GM19023 (cell line): ENCODE measurements around the gene RBM19.

Experiments used
- ATAC-seq: cut with Tn5 transposase; IDR thresholded peaks from one replicate; pipeline ENCODE4 v1.9.1; 2021; ENCODE audit warnings: mild to moderate bottlenecking, moderate library complexity; ENCODE audit not compliant: unreplicated experiment

The RBM19 gene

DNA sequence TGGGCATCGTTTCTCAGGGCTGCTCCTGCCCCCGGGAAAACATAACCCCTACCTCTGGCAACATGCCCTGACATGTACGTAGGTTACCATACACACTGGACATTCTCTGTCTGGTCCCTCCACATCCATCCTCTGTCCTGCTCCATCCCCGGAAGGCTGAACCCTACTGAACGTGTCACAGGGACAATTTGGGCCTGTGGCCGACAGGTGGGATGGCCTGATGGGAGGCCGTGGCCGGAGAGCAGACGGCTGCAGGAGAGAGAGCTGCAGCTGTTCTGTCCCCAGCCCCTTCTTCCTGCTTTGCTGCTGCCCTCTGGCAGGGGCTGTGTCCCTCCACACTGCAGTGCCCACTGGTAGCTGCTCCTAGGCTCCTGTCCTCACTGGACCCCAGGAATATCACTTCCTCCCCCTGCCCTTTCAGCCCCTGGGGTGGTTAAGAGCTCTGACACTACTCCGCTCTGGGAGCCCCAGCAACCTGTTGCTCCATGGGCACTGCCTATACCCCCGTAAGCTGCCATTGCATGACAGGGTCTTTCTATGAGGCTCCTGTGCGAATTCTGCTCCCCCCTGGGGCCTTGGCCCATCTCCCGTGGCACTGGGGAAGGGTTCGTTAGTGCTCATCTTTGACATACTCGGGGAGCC lies 125.6 kb downstream of the RBM19 start:
- no peak for ATAC-seq

DNA sequence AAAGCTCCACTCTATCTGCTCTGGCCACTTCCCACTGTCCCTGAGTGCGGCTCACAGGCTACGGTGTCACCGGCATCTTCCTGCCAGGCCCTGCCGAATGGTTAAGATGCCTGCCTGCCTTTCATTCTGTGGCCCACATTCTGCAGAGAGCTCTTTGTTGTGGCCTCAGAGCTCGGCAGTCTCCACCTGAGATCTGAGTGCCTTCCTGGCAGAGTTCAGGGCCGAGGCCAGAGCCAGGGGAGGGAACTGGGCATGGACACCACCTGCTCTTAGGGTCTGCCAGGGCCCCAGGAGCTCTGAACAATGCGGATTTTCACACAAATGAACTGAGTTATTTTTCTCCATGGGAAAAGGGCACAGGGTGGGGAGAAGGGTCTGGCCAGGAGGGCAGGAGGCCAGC lies 127.2 kb downstream of the RBM19 start:
- ATAC-seq: no peak

DNA sequence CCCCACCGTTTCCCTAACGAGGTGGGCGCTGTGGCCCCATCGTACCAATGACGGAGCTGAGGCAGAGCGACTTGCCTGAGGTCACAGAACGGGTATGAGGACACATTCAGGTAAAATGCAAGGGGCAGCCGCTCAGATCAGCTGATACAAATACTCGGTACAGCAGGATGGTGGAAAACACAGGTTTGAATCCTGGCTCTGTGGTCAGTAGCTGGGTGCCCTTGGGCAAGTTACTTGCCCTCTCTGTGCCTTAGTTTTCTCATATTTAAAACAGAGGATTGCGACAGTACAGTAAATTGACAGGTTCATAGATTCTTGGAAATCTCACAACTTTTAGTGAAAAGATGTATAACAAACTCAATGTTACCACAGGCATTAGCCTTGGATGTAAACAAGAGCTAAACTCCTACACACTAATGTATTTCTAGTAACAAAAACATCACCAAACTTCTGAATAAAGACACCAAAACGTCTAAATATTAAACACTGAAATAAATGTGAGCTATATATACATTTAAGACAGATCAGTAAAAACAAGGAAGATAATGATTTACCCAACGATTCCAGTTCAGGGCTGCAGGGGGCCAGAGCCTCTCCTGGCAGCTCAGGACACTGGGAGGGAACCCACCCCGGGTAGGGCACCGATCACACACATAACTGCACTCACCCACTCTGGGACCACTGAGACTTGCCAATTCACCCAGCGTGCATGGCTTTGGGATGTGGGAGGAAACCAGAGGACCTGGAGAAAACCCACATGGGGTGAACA lies 128.4 kb downstream of the RBM19 start:
- ATAC-seq: no peak

DNA sequence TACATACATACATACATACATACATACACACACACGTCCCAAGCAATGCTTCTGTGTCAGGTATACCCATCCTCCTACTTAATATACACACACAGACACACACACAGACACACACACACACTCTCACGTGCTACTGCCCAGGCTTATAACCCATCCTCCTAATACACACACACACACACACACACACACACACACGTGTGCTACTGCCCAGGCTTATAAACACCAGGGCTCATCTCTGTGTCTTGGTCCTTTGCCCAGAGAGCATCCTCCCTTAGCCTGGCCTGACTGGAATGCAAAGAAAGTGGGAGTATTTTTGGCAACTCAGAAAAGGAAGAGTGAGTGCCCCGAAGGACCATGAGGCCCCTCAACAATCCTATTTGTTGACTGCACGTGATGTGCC lies 129.0 kb downstream of the RBM19 start:
- ATAC-seq: no peak

DNA sequence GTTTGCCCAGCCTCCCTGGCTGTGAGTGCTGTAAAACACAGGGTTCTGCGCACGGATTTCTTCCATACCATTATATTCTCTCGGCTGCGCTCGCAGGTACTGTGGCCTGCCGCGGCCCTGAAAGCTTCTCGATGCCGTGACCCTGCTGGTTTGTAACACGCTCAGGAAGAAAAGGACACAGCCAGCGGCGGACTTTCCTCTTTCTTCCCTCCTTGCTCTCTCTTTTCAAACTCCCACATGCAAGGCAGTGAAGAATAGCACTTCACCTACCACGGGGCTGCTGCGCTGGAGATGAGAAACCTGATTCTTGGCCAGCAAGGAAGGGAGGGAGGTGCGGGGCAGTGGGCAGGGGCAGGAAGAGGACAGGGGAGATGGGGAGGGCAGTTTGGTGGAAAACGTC lies 130.2 kb downstream of the RBM19 start:
- ATAC-seq: no peak

DNA sequence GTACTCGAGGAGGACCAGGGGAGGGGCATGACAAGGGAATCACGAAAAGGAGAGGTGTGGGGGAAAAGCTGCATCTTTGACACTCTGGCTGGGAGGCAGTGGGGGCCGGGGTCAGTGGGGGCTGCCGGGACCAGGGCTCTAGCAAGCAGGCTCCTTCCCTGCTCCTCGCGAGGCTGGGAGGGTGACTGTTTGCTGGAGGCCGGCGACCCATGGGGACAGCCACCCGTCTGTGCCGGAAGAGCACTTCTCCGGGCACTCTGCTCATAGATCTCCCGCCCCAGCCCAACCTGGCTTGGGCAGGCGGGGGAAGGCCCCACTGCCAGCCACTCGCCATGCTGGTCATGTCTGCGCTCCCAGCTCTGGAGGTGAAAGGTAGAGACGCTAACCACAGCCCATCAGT lies 130.7 kb downstream of the RBM19 start:
- ATAC-seq: no peak

DNA sequence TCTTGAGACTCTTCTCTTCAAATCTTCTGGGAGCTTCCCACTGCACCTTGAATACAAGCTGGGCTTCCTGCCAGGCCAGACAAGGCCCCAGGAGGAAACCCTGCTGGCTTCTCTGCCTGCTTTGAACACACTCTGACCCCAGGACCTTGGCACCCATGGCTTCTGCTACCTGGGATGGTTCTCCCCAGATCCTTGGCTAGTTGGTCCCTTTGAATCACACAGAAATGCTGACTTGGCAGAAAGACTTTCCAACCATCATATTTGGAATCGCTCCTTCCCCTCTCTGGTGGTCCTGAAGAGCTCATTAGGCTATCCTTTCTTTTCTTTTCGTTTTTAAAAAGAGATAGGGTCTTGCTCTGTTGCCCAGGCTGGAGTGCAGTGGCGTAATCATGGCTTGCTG lies 132.7 kb downstream of the RBM19 start:
- no peak for ATAC-seq

DNA sequence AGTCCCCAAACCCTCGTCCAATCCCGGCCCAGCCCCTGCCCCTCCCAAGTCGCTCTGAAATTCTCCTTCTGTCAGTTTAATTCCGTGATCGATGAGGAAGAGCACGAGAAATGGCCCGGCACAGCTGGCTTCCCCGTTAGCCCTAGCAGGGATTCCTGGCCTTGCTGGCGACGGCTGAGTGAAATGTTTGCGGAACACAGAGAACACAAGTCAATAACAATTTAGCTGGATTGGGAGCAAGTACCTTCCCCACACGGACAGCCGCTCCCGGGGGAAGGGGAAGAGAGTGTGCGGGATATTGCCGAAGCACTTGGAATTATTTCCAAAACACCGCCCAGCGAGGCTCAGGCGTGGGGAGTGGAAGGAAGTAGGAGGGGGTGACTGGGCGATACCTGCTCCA lies 134.6 kb downstream of the RBM19 start:
- no peak for ATAC-seq

DNA sequence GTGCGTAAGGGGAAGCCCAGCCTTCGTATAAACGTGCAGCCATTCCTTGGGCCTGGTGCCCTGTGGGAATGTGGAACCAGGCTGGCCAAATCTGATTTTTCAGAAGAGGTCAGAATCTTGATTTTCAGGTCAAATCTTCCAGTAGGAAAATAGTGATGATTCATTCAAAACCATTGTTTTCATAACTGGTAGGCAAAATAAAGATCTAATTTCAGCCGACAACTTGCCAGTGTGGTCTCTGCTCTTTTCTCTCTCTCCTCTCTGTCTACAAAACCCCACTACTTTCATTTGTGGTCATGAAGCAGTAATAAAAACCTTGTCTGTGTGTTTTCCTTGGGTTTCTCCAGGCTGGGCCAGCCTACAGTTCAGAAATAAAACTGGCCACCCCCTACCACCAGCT lies 135.1 kb downstream of the RBM19 start:
- ATAC-seq: no peak

DNA sequence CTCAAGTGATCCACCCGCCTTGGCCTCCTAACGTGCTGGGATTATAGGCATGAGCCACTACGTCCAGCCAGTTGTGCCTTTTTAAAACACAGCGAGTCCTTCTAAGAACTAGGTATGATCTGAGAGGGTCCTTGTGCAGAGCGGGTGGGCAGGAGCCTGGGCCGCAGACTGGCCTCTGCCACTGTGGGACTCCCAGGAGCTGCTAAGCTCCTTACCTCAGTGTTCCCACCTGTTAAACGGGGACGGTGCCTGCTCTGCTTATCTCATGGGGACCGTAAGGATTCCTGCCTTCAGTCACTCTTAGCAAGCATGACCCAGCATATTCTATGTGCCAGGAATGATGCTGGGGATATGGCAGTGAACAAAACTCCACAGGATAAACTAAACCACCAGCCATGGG lies 136.9 kb downstream of the RBM19 start:
- no peak for ATAC-seq

DNA sequence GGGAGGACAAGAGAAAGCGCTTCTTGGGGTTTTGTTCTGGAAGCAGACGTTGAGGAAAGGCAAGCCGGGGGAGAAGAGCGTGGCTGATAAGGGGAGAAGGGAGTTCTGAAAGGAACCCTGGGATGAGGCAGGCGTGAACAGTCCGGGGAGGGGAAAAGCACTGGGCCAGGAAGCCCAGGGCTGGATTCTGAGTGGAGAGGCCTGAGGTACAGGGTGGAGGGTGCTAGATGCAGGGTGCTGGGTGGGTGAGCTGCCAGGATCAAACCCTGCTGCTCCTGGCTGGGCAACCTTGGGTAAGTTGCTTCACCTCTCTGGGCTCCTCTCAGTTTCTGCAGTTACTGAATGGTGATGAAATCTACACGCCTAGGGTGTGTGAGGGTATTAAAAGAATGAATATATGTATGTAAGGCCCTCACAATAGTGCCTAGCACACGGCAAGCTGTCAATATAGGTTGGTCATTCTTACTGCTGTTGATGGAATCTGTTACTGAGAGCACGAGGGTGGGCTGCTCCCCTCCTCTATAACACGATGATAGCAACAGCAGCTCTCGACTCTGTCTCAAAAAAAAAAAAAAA lies 138.5 kb downstream of the RBM19 start:
- no peak for ATAC-seq

DNA sequence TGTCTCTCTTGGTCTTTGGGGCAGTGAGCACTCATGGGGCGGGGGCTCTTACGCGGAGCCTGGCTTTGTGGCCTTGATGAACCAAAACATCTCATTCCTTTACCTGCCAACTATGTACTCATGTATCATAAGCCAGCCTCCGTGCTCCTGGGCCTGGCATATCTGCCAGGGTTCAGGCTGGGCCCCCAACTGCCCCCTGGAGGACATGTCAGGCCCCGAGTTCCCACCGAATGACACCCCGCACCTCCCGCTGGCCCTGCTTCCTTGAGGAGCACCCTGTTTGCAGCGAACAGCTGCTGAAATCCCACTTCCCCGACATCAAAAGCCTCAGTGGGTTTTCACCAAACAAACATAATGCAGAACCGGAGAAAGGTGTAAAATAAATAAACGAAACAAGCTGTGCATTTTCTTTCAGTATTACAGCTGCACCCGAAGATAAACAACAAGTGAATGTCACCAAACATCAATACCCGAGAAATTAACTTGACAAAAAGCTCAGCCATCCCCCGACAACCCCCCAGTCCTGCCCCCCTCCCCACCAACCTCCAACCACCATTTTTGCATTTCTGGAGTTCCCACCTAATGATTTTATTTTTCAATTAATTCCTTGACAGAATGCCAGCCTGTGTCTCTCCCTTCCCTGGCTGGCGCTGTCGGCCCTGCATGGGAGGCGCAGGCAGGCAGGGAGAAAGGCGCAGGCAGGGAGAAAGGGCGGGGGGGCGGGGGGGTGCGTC lies 139.2 kb downstream of the RBM19 start:
- no peak for ATAC-seq

DNA sequence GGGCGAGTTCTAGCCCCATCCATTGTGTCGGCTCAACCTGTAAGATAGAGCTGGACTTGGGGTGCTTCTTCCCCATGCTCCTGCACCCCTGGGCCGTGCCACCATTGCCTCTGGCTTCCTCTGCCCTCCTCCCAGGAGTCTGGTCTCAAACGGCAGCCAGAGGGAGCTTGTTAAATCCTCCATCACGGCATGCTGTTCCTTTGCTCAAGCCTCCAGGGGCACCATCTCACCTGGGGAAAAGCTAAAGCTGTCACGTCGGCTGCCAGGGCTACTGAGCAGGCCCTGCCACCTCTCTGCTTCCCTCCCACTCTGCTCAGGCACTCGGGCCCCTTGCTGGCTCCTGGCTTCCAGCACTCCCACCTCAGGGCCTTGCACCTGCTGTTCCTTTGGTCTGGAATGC lies 140.4 kb downstream of the RBM19 start:
- ATAC-seq: no peak

DNA sequence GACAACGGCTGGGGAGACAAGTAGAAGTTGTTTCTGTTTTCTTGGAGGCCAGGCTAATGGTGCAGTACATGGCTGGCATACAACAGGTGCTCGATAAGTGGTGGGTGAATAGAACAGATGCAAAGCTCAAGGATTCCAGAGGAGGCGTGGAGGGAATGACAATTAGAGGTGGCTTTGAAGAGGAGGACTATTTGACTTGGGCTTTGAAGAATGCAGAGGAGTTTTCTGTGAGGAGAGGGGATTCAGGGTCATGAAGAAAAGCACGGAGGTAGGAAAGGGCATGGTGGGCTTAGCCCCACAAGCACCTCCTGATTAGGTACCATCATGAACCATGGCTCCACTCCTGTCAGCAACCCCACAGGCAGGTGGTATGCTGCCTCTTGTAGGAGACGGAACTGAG lies 142.3 kb downstream of the RBM19 start:
- no peak for ATAC-seq

DNA sequence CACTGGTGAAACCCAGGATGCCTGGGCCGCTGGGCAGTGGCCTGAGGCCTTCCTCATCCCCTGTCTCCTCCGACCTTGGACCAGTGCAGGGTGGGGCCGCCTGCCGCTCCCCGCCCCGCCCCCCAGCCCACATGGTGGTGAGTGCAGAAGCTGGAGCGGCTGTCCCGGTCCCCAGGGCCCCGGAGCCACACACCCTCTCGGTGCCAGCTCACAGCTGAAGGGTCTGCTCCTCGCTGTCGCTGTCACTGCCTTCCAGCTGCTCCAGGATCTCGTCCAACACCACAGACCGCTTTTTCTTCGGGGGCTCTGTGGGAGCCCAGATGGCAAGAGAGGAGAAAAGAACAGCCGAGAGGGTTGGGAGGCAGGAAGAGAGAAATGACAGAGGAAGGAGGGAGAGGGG lies 143.1 kb downstream of the RBM19 start:
- no peak for ATAC-seq

DNA sequence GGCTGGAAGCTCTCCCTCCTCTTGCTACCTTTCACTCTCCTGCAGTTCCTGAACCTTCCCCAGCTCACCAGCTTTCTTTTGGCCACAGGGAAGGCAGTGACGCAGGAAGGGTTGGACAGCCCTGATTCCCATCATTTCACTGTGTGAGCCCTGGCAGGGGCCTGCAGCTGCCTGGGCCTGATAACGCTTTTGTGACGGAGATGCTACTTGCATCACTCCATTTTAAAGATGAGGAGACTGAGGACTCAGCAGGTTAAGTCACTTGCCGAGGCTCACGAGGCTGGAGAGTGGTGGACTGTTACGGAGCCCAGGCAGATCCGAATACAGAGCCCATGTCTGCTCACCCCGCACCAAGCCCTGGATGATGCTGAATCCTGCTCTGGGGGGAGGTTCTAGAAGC lies 145.3 kb downstream of the RBM19 start:
- no peak for ATAC-seq

DNA sequence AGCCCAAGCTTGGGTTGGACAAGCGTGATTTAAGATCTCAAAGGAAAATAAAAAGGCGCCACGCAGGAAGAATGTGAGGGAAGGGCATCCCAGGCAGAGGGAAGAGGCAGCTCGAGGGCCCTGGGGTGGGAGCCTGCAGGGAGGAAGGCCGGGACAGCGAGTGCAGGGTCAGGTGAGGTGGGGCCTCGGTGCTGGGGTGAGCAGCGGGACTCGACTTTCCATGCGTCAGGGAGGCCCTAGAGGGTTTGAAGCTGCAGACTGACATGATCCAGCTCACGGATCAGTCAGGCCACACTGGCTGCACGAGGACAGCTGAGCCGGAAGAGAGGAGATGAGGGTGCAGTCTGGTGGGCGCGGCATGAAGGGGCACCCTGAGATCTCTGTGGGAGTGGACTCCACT lies 145.8 kb downstream of the RBM19 start:
- ATAC-seq: no peak

DNA sequence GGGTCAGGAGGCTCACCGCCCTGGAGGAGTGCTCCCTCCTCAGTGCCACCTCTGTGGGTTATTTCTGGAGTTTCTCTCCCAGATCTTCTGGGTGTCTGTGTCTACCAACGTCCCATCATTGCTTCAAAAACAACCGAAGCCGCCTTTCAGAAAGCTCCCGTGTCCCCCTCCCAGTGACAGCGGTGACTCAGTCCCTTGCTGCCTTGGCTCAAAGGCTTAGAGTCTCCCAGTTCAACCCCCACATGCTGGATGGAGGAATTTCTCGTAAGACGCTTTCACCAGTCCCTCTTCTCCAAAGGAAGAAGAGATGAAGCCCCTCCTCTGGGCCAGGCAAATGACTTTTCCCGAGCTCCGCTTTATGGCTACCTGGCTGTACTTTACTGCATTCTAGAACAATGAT lies 146.6 kb downstream of the RBM19 start:
- no peak for ATAC-seq

DNA sequence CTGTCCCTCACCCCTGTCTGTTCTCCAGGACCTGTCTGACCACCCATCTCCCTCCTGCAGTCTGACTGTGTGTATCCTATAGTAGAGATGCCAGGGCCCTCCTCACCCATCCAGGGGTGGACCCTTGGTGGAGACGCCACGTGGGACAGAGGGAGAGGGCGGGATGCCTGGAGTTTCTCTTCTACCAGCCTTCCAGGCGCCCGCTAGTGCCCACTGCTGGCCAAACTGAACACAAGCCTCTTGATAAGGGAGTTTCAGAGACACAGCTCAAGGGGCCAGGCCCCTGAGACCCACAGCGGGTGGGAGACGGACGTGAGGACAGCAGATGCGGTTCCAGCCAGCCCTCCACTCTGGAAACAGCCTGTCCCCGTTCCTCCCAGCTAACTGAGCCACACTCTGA lies 147.3 kb downstream of the RBM19 start:
- no peak for ATAC-seq

DNA sequence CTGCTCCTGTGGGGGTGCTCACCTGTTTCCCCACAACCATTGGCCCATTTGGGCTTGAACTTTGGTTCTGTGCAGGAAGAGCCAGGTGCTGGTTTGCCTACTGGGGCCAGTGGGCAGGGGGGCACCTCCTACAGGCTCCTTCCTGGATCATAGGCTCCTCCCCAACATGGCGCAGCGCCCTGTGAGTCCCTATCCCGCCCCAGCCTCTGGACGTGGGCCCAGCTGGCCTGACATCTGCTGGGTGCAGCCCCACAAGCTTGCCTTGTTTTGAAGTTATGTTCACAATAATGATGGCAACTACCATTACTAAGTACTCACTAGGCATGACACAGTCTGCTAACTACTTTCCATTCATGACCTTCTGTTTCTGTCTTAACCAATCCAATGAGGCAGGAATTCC lies 147.8 kb downstream of the RBM19 start:
- ATAC-seq: no peak

DNA sequence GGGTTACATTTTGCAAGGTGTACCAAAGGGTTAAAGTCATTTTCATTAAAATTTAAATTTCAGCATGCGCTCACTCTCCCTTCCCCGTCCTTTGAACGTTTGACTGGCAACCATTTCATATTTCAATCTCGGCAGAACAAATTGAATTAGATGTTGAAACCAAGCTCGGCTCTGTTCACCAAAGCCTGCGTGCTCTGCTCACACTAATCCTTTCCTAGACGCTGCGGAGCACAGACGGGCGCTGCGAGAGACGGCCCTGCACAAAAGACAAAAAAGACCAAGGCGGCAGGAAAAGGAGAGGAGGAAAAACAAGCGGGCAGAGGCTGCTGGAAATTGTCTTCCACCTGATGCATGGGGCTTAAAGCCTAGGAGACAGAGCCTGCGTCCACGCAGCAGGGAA lies 149.3 kb downstream of the RBM19 start:
- ATAC-seq: no peak

DNA sequence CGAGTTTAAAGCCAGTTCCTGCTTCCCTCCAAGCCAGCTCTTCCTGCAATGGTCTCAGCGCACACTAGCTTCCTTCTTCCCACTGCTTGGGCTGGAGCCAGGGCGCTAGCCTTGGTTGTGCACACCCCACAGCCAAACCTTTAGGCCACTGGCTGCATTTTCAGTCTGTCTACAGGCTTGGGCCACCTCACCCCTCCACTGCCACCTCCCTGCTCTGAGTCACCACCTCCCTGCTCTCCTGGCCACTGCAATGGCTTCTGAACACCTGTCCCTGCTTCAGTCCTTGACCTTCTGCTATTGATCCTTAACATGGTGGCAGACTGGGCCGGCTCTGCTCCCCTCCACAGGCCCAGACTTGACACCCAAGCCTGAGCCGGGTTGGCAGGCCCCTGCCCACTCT lies 151.1 kb downstream of the RBM19 start:
- no peak for ATAC-seq
